PC-3 (cell line): ENCODE measurements around the gene SLC27A5. TPM values are rescaled to one million over a fixed set of nuclear protein-coding genes. Genes with fewer than 3 reads are reported as not detected.

ENCODE experiments used
- ATAC-seq: fragments of 200-7000 bp; cut with Tn5 transposase; 2 replicates; pipeline ENCODE4 v1.9.1; 2020; ENCODE audit warnings: mild to moderate bottlenecking, moderate library complexity
- BruUV-seq: library from RNA; stranded (reverse); fragments of 400-500 nt; replicated peaks from 2 replicates; lab custom pipeline; 2021; lab: Mats Ljungman, UMichigan
- CTCF ChIA-PET: fragments of 300-600 bp; sonication (Branson Sonifier 250); formaldehyde crosslinking; loops from one replicate; lab custom pipeline; 2022; ENCODE audit warnings: antibody characterized with exemption; lab: Charles Lee
- POLR2A ChIA-PET: fragments of 300-600 bp; sonication (Branson Sonifier 250); formaldehyde crosslinking; loops from one replicate; lab custom pipeline; 2022; ENCODE audit warnings: antibody characterized with exemption; ENCODE audit not compliant: unreplicated experiment; lab: Charles Lee
- DNase-seq: peaks from one replicate; pipeline ENCODE4 v3.0.0-alpha.2; 2015
- H2AFZ ChIP-seq: fragments of 300-600 bp; sonication (generic); 2 replicates; pipeline ENCODE4 v1.6.0; 2016; ENCODE audit warnings: antibody characterized with exemption, low read length
- H3F3A ChIP-seq: fragments of 300-600 bp; sonication (generic); one replicate; pipeline ENCODE4 v1.6.0; 2017; ENCODE audit warnings: antibody characterized with exemption, low read length, control low read depth, mild to moderate bottlenecking; ENCODE audit not compliant: unreplicated experiment
- H3K27ac ChIP-seq: fragments of 300-600 bp; sonication (generic); 2 replicates; pipeline ENCODE4 v1.5.1; 2016; ENCODE audit warnings: mild to moderate bottlenecking, low read length
- H3K27me3 ChIP-seq: fragments of 300-600 bp; sonication (generic); 2 replicates; pipeline ENCODE4 v1.6.1; 2016; ENCODE audit warnings: low read length, mixed read lengths
- H3K36me3 ChIP-seq: fragments of 300-600 bp; sonication (generic); 2 replicates; pipeline ENCODE4 v1.6.1; 2016; ENCODE audit warnings: low read depth, mixed run types, low read length, mixed read lengths
- H3K4me1 ChIP-seq: fragments of 300-600 bp; sonication (generic); 2 replicates; pipeline ENCODE4 v1.5.1; 2016; ENCODE audit warnings: low read length; ENCODE audit not compliant: insufficient read depth
- H3K4me2 ChIP-seq: fragments of 300-600 bp; sonication (generic); 2 replicates; pipeline ENCODE4 v1.6.0; 2016; ENCODE audit warnings: low read length
- H3K4me3 ChIP-seq: fragments of 300-600 bp; sonication (generic); 2 replicates; pipeline ENCODE4 v1.5.1; 2016; ENCODE audit warnings: mild to moderate bottlenecking, low read length, mixed read lengths
- H3K79me2 ChIP-seq: fragments of 300-600 bp; sonication (generic); 2 replicates; pipeline ENCODE4 v1.6.1; 2017; ENCODE audit warnings: low read length, mixed read lengths
- H3K9ac ChIP-seq: fragments of 300-600 bp; sonication (generic); 2 replicates; pipeline ENCODE4 v1.6.0; 2016; ENCODE audit warnings: mild to moderate bottlenecking, low read length
- H3K9me2 ChIP-seq: fragments of 300-600 bp; sonication (generic); replicated peaks from 2 replicates; pipeline ENCODE4 v1.6.1; 2016; ENCODE audit warnings: mixed run types, low read length, mixed read lengths
- H3K9me3 ChIP-seq: fragments of 300-600 bp; sonication (generic); 2 replicates; pipeline ENCODE4 v1.6.1; 2016; ENCODE audit warnings: low read length, mixed read lengths
- H4K20me1 ChIP-seq: fragments of 300-600 bp; sonication (generic); 2 replicates; pipeline ENCODE4 v1.6.1; 2016; ENCODE audit warnings: low read length, mixed read lengths
- CTCF ChIP-seq: fragments of 300-600 bp; sonication (generic); conservative IDR thresholded peaks from 2 replicates; pipeline ENCODE4 v1.5.1; 2017; ENCODE audit warnings: antibody characterized with exemption, low read depth, mild to moderate bottlenecking, low read length
- EZH2 ChIP-seq: fragments of 300-600 bp; sonication (generic); IDR thresholded peaks from one replicate; pipeline ENCODE4 v1.6.1; 2017; ENCODE audit warnings: antibody characterized with exemption, mild to moderate bottlenecking, low read length; ENCODE audit not compliant: unreplicated experiment
- EZH2phosphoT487 ChIP-seq: fragments of 300-600 bp; sonication (generic); IDR thresholded peaks from 2 replicates; pipeline ENCODE4 v1.6.1; 2018; ENCODE audit warnings: mild to moderate bottlenecking, antibody characterized with exemption, low read length, borderline replicate concordance
- intact Hi-C: fragments of 100-400 bp; cut with micrococcal nuclease; formaldehyde crosslinking; loops from 2 replicates; pipeline ENCODE4 v1.9.0; 2023
- total RNA-seq: library from RNA; depleted of rRNA; stranded (reverse); fragments of >200 nt; gene quantifications from 2 replicates; pipeline ENCODE4 v1.2.3, GENCODE V29; 2014

Gene SLC27A5
- total RNA-seq, 1 experiment from 2014 or later: 56.2 TPM

DNA sequence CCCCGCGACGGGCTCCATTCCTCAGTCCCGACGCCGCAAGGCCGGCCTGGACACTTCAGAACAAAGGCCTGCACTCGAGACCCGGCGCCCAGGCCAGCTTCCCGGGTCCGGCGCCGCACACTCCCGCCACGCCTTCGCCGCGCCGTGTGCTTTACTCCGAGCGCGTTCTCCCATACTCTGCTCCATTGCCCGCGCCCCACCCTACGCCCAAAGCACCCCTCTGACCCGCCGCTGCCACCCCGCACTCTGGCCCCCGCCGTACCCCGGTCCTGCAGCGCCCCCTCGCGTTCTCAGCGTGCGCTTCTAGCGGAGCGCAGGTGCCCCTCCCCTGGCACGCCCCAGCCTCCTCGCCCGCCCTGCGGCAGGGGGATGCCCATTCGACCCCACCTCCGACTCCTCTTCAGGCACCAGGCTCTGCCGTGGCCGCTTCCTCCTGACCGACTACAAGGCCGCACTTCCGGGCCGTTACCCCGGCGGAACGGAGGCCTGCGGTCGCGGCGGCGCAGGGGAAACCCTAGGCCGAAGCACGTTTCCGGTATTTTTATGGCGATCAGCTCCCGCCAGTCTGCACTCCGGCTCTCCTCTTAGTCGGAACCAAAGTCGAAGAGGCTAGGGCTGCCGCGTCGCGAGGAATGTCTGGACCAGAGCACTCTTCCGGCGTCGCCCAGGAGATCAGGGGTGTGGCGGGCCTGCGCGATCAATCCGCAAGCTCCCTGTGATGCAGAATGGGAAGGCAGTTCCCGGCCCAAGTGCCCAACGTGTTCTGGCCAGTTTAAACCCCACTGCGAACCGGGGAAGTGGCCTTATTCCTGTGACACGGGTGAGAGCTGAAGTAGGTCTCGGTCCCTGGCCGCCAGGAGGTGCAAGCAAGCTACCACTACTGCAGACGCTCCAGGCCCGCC lies 7.8 kb upstream of the SLC27A5 start, which contains the start of gene ZBTB45:
ZBTB45 (minus strand) TSS at position 456 of the 902 bp plus-strand sequence. CDS start 2,137 bp downstream, outside the sequence.
- ChIA-PET POLR2A (interaction anchor here (0.5 to 1.7 kb wide), 5 partner anchors 14 to 40 kb away, joined by 3 to 11 read pairs (median 5); partner anchors contain the start of genes CHMP2A and TRIM28), CTCF (interaction anchor here (0.6 to 1.4 kb wide), 7 partner anchors 15 to 157 kb away, joined by 3 to 9 read pairs (median 4); partner anchors contain the start of genes CHMP2A, TRIM28, ZNF324B and ZNF497)
- peak within 1 kb of the TSS; percentile 85 for H2AFZ ChIP-seq
- peak within 1 kb of the TSS; percentile 65 for H3K27ac ChIP-seq
- intact Hi-C loops: loop anchor here (1.0 to 2.0 kb wide), 2 partner anchors 20 to 55 kb away; no protein-coding TSS in a partner anchor
- no peaks in the 10 kb centered on the region for H4K20me1 ChIP-seq
- peak; percentile 79 for TF ChIP-seq CTCF
- no peak for TF ChIP-seq EZH2
- TF ChIP-seq EZH2phosphoT487: no peak
- H3K4me2 ChIP-seq: peak within 1 kb of the TSS; percentile 95
- H3K36me3 ChIP-seq: peaks cover 14% of the 10 kb centered on the region
- peak; percentile 98 for DNase-seq
- H3K9me3 ChIP-seq: no peaks in the 10 kb centered on the region
- peak; percentile 79 for ATAC-seq
- no peaks in the 10 kb centered on the region for H3F3A ChIP-seq
- H3K9me2 ChIP-seq: no peaks in the 10 kb centered on the region
- H3K4me3 ChIP-seq: peak within 1 kb of the TSS; percentile 89
- H3K79me2 ChIP-seq: peaks cover 40% of the 10 kb centered on the region
- H3K27me3 ChIP-seq: no peaks in the 10 kb centered on the region
- TSS peak; percentile 33 for BruUV-seq
- H3K4me1 ChIP-seq: peaks cover 13% of the 10 kb centered on the region
- peak within 1 kb of the TSS; percentile 94 for H3K9ac ChIP-seq

GRCh38 chr19:58519087-58519354 lies 7.2 kb upstream of the SLC27A5 start:
- no peak; the same call in 1 of the 2 replicates for TF ChIP-seq CTCF
- no peak for TF ChIP-seq EZH2
- no peak for TF ChIP-seq EZH2phosphoT487
- DNase-seq: peak; percentile 77
- POLR2A ChIA-PET: interaction anchor here (1.1 to 1.7 kb wide), 2 partner anchors 25 to 40 kb away, joined by 3 to 6 read pairs; partner anchors contain the start of gene TRIM28
- ATAC-seq: peak; percentile 52
- no peaks in the 10 kb centered on the region for H3K27me3 ChIP-seq
- H3F3A ChIP-seq: no peaks in the 10 kb centered on the region
- intact Hi-C loops: loop anchor here (1.0 to 2.0 kb wide), 2 partner anchors 20 to 56 kb away; no protein-coding TSS in a partner anchor
- H3K4me2 ChIP-seq: peak overlapping the region; percentile 95
- no peaks in the 10 kb centered on the region for H3K9me3 ChIP-seq
- peaks cover 16% of the 10 kb centered on the region for H3K4me1 ChIP-seq
- peak overlapping the region; percentile 85 for H2AFZ ChIP-seq
- H3K36me3 ChIP-seq: peaks cover 14% of the 10 kb centered on the region
- H4K20me1 ChIP-seq: no peaks in the 10 kb centered on the region
- CTCF ChIA-PET: interaction anchor here (0.9 to 1.4 kb wide), 5 partner anchors 14 to 157 kb away, joined by 3 to 5 read pairs (median 3); partner anchors contain the start of genes CHMP2A, ZNF324B and ZNF497
- peaks cover 44% of the 10 kb centered on the region for H3K79me2 ChIP-seq
- no TSS peak for BruUV-seq
- peak overlapping the region; percentile 89 for H3K4me3 ChIP-seq
- peak overlapping the region; percentile 65 for H3K27ac ChIP-seq
- no peaks in the 10 kb centered on the region for H3K9me2 ChIP-seq
- H3K9ac ChIP-seq: peak overlapping the region; percentile 94
